A549 (cell line): ENCODE data around the gene UGT1A5. TPM values are rescaled to one million over a fixed set of nuclear protein-coding genes. Genes with fewer than 3 reads are reported as not detected.

Experiments
- ATAC-seq, 2 experiments: fragments of 200-7000 bp in 1 of 2; fragments of >200 bp in 1 of 2; cut with Nextera tagmentation in 1 of 2; cut with Tn5 transposase in 1 of 2; 3 replicates each; pipeline versions ENCODE4 v1.8.0 to v1.9.1; 2018 to 2020; ENCODE audit warnings: mild to moderate bottlenecking in 1 of 2, moderate library complexity in 1 of 2
- CTCF ChIA-PET: fragments of 300-600 bp; sonication (Branson Sonifier 250); formaldehyde crosslinking; extraction: SDS; loops from one replicate; lab custom pipeline; 2021; ENCODE audit warnings: antibody characterized with exemption, inconsistent platforms; lab: Yijun Ruan, JAX
- POLR2A ChIA-PET: fragments of 350-600 bp; formaldehyde crosslinking; extraction: SDS; loops from one replicate; lab custom pipeline; 2021; ENCODE audit warnings: antibody characterized with exemption, inconsistent platforms; lab: Yijun Ruan, JAX
- DNase-seq, 2 experiments: peaks; one replicate each; pipeline versions ENCODE4 v3.0.0 to v3.0.0-alpha.2; 2011 to 2016; ENCODE audit warnings: low read depth in 1 of 2, low spot score in 1 of 2
- FAIRE-seq: peaks from 2 replicates; lab custom pipeline; 2011; peaks lifted over from hg19 to GRCh38; lab: Jason Lieb, UNC
- H3K27ac ChIP-seq, 2 experiments: fragments of >200 bp; sonication (Bioruptor Twin); formaldehyde crosslinking; 3 replicates each; pipeline ENCODE4 v1.5.1; 2016 to 2017
- H3K4me1 ChIP-seq: fragments of >200 bp; sonication (Bioruptor Twin); formaldehyde crosslinking; 3 replicates; pipeline ENCODE4 v1.6.1; 2016
- H3K4me2 ChIP-seq: fragments of >200 bp; sonication (Bioruptor Twin); formaldehyde crosslinking; 3 replicates; pipeline ENCODE4 v1.6.1; 2016
- H3K4me3 ChIP-seq: fragments of >200 bp; sonication (Bioruptor Twin); formaldehyde crosslinking; 3 replicates; pipeline ENCODE4 v1.5.1; 2016
- H3K9me3 ChIP-seq: fragments of >200 bp; sonication (Bioruptor Twin); formaldehyde crosslinking; 3 replicates; pipeline ENCODE4 v1.6.1; 2016
- ATOH8 ChIP-seq: fragments of 250-450 bp; sonication (Bioruptor Pico); IDR thresholded peaks from 2 replicates; pipeline ENCODE4 v1.5.0; 2020; ENCODE audit warnings: low read depth, mild to moderate bottlenecking, moderate library complexity
- BHLHE40 ChIP-seq: IDR thresholded peaks from 2 replicates; pipeline ENCODE4 v1.6.1; 2012; ENCODE audit warnings: low read depth, low read length, inconsistent platforms
- CHD2 ChIP-seq: fragments of 150-350 bp; IDR thresholded peaks from 2 replicates; pipeline ENCODE4 v1.6.1; 2014; ENCODE audit warnings: low read length; ENCODE audit not compliant: partially characterized antibody
- CHD4 ChIP-seq: fragments of 200-600 bp; sonication (generic); IDR thresholded peaks from 2 replicates; pipeline ENCODE4 v1.6.1; 2016; ENCODE audit warnings: antibody characterized with exemption, mild to moderate bottlenecking, borderline replicate concordance
- EHMT2 ChIP-seq: fragments of 200-600 bp; sonication (generic); IDR thresholded peaks from 2 replicates; pipeline ENCODE4 v1.6.1; 2016; ENCODE audit warnings: antibody characterized with exemption, low read depth, mild to moderate bottlenecking, moderate library complexity
- EP300 ChIP-seq, 2 experiments: fragments of >200 bp; sonication (Bioruptor Twin); formaldehyde crosslinking; IDR thresholded peaks; 2 replicates in 1 of 2; 3 replicates in 1 of 2; pipeline ENCODE4 v1.6.1; 2016 to 2017
- ESRRA ChIP-seq: fragments of 150-350 bp; IDR thresholded peaks from 2 replicates; pipeline ENCODE4 v1.6.1; 2014; ENCODE audit warnings: mild to moderate bottlenecking, low read length, borderline replicate concordance
- FOSB ChIP-seq: fragments of 250-450 bp; sonication (Bioruptor Pico); IDR thresholded peaks from 2 replicates; pipeline ENCODE4 v1.5.0; 2020; ENCODE audit warnings: mild to moderate bottlenecking, moderate library complexity
- FOSL2 ChIP-seq, 2 experiments: fragments of 450-650 bp in 1 of 2; fragments of >200 bp in 1 of 2; sonication (Bioruptor Twin) in 1 of 2; formaldehyde crosslinking; IDR thresholded peaks; 2 replicates each; pipeline versions ENCODE4 v1.5.0 to v1.6.1; 2016 to 2020; ENCODE audit warnings: mild to moderate bottlenecking in 1 of 2, moderate library complexity in 1 of 2
- FOXS1 ChIP-seq: fragments of 250-450 bp; sonication (Bioruptor Pico); IDR thresholded peaks from 2 replicates; pipeline ENCODE4 v1.5.0; 2020; ENCODE audit warnings: mild to moderate bottlenecking, moderate library complexity
- GATA3 ChIP-seq: IDR thresholded peaks from 2 replicates; pipeline ENCODE4 v1.6.1; 2012; ENCODE audit warnings: borderline replicate concordance
- HES2 ChIP-seq: fragments of >200 bp; sonication (Bioruptor Twin); formaldehyde crosslinking; IDR thresholded peaks from 2 replicates; pipeline ENCODE4 v1.6.1; 2016
- HOXA7 ChIP-seq: fragments of 250-450 bp; sonication (Bioruptor Pico); IDR thresholded peaks from 2 replicates; pipeline ENCODE4 v1.5.0; 2020; ENCODE audit warnings: mild to moderate bottlenecking, moderate library complexity
- HOXB13 ChIP-seq: fragments of 250-450 bp; sonication (Bioruptor Pico); IDR thresholded peaks from 2 replicates; pipeline ENCODE4 v1.5.0; 2020; ENCODE audit warnings: low read depth, mild to moderate bottlenecking, moderate library complexity
- KDM1A ChIP-seq: fragments of 200-600 bp; sonication (generic); IDR thresholded peaks from 2 replicates; pipeline ENCODE4 v1.6.1; 2016; ENCODE audit warnings: low read depth, mild to moderate bottlenecking
- KDM5A ChIP-seq: fragments of 200-600 bp; sonication (generic); IDR thresholded peaks from 2 replicates; pipeline ENCODE4 v1.6.1; 2016; ENCODE audit warnings: antibody characterized with exemption, mild to moderate bottlenecking
- MAX ChIP-seq: IDR thresholded peaks from 2 replicates; pipeline ENCODE4 v1.6.1; 2012
- PHF8 ChIP-seq: fragments of 200-600 bp; sonication (generic); IDR thresholded peaks from 2 replicates; pipeline ENCODE4 v1.6.1; 2016; ENCODE audit warnings: low read depth, mild to moderate bottlenecking, antibody characterized with exemption, moderate library complexity, borderline replicate concordance
- POLR2A ChIP-seq: IDR thresholded peaks from 2 replicates; pipeline ENCODE4 v1.6.1; 2012; ENCODE audit warnings: mild to moderate bottlenecking, low read length
- RAD21 ChIP-seq, 2 experiments: fragments of >200 bp in 1 of 2; sonication (Bioruptor Twin) in 1 of 2; formaldehyde crosslinking in 1 of 2; IDR thresholded peaks in 1 of 2; conservative IDR thresholded peaks in 1 of 2; 2 replicates in 1 of 2; 3 replicates in 1 of 2; pipeline ENCODE4 v1.6.1; 2012 to 2018; ENCODE audit warnings: inconsistent platforms in 1 of 2
- REST ChIP-seq: fragments of 200-600 bp; sonication (generic); IDR thresholded peaks from 2 replicates; pipeline ENCODE4 v1.6.1; 2016; ENCODE audit warnings: antibody characterized with exemption, mild to moderate bottlenecking, moderate library complexity
- RFX5 ChIP-seq: fragments of 450-650 bp; IDR thresholded peaks from 2 replicates; pipeline ENCODE4 v1.7.1; 2014; ENCODE audit warnings: antibody characterized with exemption, mild to moderate bottlenecking, moderate library complexity
- SREBF2 ChIP-seq: fragments of 450-650 bp; IDR thresholded peaks from 2 replicates; pipeline ENCODE4 v1.6.1; 2014; ENCODE audit warnings: mild to moderate bottlenecking, moderate library complexity
- ZNF302 ChIP-seq: fragments of 250-450 bp; sonication (Bioruptor Pico); IDR thresholded peaks from 2 replicates; pipeline ENCODE4 v1.9.0; 2021; ENCODE audit warnings: inconsistent platforms, mild to moderate bottlenecking, moderate library complexity
- WGBS: methylation state at CpG from one replicate; pipeline ENCODE4 v1.1.6; 2017; ENCODE audit errors: missing lambda C conversion rate; 5-methylcytosine and 5-hydroxymethylcytosine counted together
- polyA plus RNA-seq, 4 experiments: library from polyadenylated mRNA; depleted of rRNA in 3 of 4; stranded (reverse); fragments of >200 nt; fragmentation: RNase III in 1 of 4; extraction: RNeasy Plus Mini Kit Qiagen cat#74134 plus additional on column Dnase treatment in 1 of 4; gene quantifications; 2 replicates in 3 of 4; 3 replicates in 1 of 4; pipeline ENCODE4 v1.2.3, GENCODE V29; 2011 to 2017
- TF ChIP-seq, protein P1 (sequence below): IDR thresholded peaks from 2 replicates; pipeline ENCODE4 v1.6.1; 2012; ENCODE audit warnings: low read depth, borderline replicate concordance
- TF ChIP-seq, protein P2 (sequence below): fragments of 250-450 bp; sonication (Bioruptor Pico); IDR thresholded peaks from 2 replicates; pipeline ENCODE4 v1.5.0; 2021; ENCODE audit warnings: mild to moderate bottlenecking, moderate library complexity, borderline replicate concordance
- TF ChIP-seq, protein P3 (sequence below): fragments of 150-350 bp; IDR thresholded peaks from 2 replicates; pipeline ENCODE4 v1.6.1; 2014; ENCODE audit warnings: low read depth, mild to moderate bottlenecking, low read length

UGT1A5 gene
- polyA plus RNA-seq, 2 of the 4 experiments (the other 2 are of a cell fraction) = 0.05 TPM; not detected in 1

DNA sequence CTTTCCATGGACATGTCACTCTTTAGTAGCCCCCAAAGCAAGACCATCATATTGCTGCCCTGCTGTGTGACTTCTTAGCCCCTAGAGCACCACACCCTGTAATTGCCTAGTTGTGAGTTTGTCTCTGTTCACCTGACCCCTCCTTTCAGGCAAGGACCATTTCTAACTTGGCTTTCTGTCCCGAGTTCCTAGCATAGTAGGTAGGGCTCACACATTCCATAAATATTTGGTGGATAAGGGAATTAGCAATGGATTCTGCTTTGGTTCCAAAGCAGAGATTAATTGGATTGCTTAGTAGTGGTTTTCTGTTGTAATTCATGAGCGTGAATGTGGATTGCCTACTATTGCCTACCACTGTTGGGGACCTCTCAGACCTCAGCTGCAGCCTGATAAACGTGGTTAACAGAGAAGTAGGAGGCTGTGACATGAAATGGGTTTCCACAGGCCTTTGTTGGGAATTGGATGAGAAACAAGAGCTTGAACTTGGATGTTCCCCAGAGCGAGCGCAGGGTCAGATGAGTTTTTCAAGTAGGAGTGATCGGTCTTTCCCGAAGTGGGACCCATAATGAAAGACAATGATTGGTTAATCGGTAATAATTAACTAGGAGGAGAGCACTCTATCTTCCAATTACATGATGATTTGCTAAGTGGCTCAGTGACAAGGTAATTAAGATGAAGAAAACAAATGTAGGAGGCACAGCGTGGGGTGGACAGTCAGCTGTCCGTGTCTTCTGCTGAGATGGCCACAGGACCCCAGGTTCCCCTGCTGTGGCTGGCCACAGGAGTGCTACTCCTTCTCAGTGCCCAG lies 34.0 kb downstream of the UGT1A5 start:
- peak; percentile 27 to 61; a peak in 3 of 6 replicates for ATAC-seq
- peak overlapping the region; percentile 79 for H3K4me2 ChIP-seq
- peaks cover 29% of the 10 kb centered on the region for H3K4me1 ChIP-seq
- no peak overlapping the region for H3K4me3 ChIP-seq
- 76% methylated on average over 10 of the region's 10 CpGs for WGBS
- no peak for TF ChIP-seq REST
- TF ChIP-seq FOSB (CRISPR knock-in tag) = no peak
- TF ChIP-seq HOXA7 (CRISPR knock-in tag) = no peak
- TF ChIP-seq, protein P1, sequence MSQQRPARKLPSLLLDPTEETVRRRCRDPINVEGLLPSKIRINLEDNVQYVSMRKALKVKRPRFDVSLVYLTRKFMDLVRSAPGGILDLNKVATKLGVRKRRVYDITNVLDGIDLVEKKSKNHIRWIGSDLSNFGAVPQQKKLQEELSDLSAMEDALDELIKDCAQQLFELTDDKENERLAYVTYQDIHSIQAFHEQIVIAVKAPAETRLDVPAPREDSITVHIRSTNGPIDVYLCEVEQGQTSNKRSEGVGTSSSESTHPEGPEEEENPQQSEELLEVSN = no peak
- no peak for TF ChIP-seq EP300 (IDR thresholded peaks at IDR 0.05)
- TF ChIP-seq RAD21 (conservative IDR thresholded peaks at IDR 0.05 in 1 of 2, IDR thresholded peaks at IDR 0.05 in 1 of 2) = no peak
- TF ChIP-seq FOXS1 = no peak
- no peak for TF ChIP-seq RFX5
- TF ChIP-seq EHMT2 = no peak
- TF ChIP-seq CHD2 = no peak
- no peak for TF ChIP-seq CHD4
- TF ChIP-seq PHF8 = no peak
- ChIA-PET CTCF (interaction anchor here (0.8 kb wide), 1 partner anchor 86 kb away, joined by 3 read pairs; no protein-coding TSS in a partner anchor), POLR2A (no interaction called here)
- H3K27ac ChIP-seq = peak overlapping the region; percentile 89 to 92
- DNase-seq = peak in 1 of 2 experiments; percentile 29
- FAIRE-seq = no peak
- peaks cover 63% of the 10 kb centered on the region for H3K9me3 ChIP-seq

GRCh38 chr2:233747283-233747544 lies 34.5 kb downstream of the UGT1A5 start:
- ChIA-PET CTCF (no interaction called here), POLR2A (no interaction called here)
- Histone ChIP-seq H3K9me3 (peaks cover 63% of the 10 kb centered on the region), H3K4me3 (no peak overlapping the region), H3K4me1 (peaks cover 29% of the 10 kb centered on the region), H3K27ac (peak overlapping the region; percentile 89 to 92), H3K4me2 (no peak overlapping the region)
- ATAC-seq (no peak), FAIRE-seq (no peak), DNase-seq (no peak)
- 90% methylated on average over 6 of the region's 6 CpGs for WGBS
- no peak for TF ChIP-seq HES2
- TF ChIP-seq RAD21 (conservative IDR thresholded peaks at IDR 0.05 in 1 of 2, IDR thresholded peaks at IDR 0.05 in 1 of 2) = no peak
- TF ChIP-seq SREBF2 = no peak
- no peak for TF ChIP-seq KDM1A
- TF ChIP-seq, protein P2, sequence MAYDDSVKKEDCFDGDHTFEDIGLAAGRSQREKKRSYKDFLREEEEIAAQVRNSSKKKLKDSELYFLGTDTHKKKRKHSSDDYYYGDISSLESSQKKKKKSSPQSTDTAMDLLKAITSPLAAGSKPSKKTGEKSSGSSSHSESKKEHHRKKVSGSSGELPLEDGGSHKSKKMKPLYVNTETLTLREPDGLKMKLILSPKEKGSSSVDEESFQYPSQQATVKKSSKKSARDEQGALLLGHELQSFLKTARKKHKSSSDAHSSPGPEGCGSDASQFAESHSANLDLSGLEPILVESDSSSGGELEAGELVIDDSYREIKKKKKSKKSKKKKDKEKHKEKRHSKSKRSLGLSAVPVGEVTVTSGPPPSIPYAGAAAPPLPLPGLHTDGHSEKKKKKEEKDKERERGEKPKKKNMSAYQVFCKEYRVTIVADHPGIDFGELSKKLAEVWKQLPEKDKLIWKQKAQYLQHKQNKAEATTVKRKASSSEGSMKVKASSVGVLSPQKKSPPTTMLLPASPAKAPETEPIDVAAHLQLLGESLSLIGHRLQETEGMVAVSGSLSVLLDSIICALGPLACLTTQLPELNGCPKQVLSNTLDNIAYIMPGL (CRISPR knock-in tag) = no peak
- no peak for TF ChIP-seq PHF8
- no peak for TF ChIP-seq ZNF302 (CRISPR knock-in tag)
- TF ChIP-seq CHD4 = no peak
- no peak for TF ChIP-seq GATA3
- TF ChIP-seq, protein P3, sequence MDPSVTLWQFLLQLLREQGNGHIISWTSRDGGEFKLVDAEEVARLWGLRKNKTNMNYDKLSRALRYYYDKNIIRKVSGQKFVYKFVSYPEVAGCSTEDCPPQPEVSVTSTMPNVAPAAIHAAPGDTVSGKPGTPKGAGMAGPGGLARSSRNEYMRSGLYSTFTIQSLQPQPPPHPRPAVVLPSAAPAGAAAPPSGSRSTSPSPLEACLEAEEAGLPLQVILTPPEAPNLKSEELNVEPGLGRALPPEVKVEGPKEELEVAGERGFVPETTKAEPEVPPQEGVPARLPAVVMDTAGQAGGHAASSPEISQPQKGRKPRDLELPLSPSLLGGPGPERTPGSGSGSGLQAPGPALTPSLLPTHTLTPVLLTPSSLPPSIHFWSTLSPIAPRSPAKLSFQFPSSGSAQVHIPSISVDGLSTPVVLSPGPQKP = no peak
- TF ChIP-seq ATOH8 (CRISPR knock-in tag) = no peak
- TF ChIP-seq ESRRA = no peak
- TF ChIP-seq CHD2 = no peak
- TF ChIP-seq BHLHE40 = no peak
- no peak for TF ChIP-seq KDM5A
- TF ChIP-seq POLR2A = no peak
- TF ChIP-seq FOXS1 = no peak
- TF ChIP-seq FOSL2 (IDR thresholded peaks at IDR 0.05) = no peak
- TF ChIP-seq FOSL2 (CRISPR knock-in tag; IDR thresholded peaks at IDR 0.05) = no peak
- TF ChIP-seq HOXB13 = no peak
- TF ChIP-seq MAX = no peak
